GM13977 (cell line): ENCODE data around the gene CRHR1.
A peak's percentile ranks its signal among the peaks of the same experiment; 100 is the strongest.

Experiments used
- DNase-seq: peaks from one replicate; pipeline ENCODE4 v3.0.0; 2012; ENCODE audit warnings: low spot score
- CTCF ChIP-seq: IDR thresholded peaks from 2 replicates; pipeline ENCODE4 v1.5.1; 2012; ENCODE audit warnings: mild to moderate bottlenecking, control low read depth; ENCODE audit not compliant: insufficient read depth; ENCODE audit errors: extremely low read depth, missing control alignments
- in situ Hi-C: fragments of 300-500 bp; cut with MboI; formaldehyde crosslinking; loops from one replicate; pipeline ENCODE4 v1.12.0; 2022; ENCODE audit warnings: low sequenced_read_pairs, low pct_unique_long_range_greater_than_20kb, mixed read lengths, inconsistent platforms; ENCODE audit not compliant: unreplicated experiment

The CRHR1 gene

GRCh38 chr17:45851464-45851863 lies 67.3 kb downstream of the CRHR1 start:
- TF ChIP-seq CTCF, result no peak
- no peak for DNase-seq
- in situ Hi-C loops, result no loop called here

- no peak for TF ChIP-seq CTCF
- in situ Hi-C loops, result no loop called here
- no peak for DNase-seq
Observed at GRCh38 chr17:45851873-45852272, 67.8 kb downstream of the CRHR1 start.

- peak; percentile 72 for DNase-seq
- TF ChIP-seq CTCF, result peak; percentile 91
- in situ Hi-C loops, result no loop called here
Observed at GRCh38 chr17:45852535-45853297, 68.6 kb downstream of the CRHR1 start.

- in situ Hi-C loops, result no loop called here
Observed at GRCh38 chr17:45854209-45854608, 70.1 kb downstream of the CRHR1 start.

GRCh38 chr17:45855691-45856336 lies 71.7 kb downstream of the CRHR1 start:
- in situ Hi-C loops, result no loop called here
- no peak for TF ChIP-seq CTCF
- DNase-seq, result no peak

More at GRCh38 chr17:45854209-45854608, 70.1 kb downstream of the CRHR1 start:
- no peak for TF ChIP-seq CTCF
- DNase-seq, result no peak

GRCh38 chr17:45857977-45858708 lies 74.0 kb downstream of the CRHR1 start:
- no peak for TF ChIP-seq CTCF
- in situ Hi-C loops, result no loop called here
- no peak for DNase-seq
